ENCODE measurements around the gene PPARGC1A.

Gene PPARGC1A

GRCh38 chr4:23906839-23907238 is 17.0 kb upstream of the PPARGC1A start:
- FAIRE-seq, result no peak

DNA sequence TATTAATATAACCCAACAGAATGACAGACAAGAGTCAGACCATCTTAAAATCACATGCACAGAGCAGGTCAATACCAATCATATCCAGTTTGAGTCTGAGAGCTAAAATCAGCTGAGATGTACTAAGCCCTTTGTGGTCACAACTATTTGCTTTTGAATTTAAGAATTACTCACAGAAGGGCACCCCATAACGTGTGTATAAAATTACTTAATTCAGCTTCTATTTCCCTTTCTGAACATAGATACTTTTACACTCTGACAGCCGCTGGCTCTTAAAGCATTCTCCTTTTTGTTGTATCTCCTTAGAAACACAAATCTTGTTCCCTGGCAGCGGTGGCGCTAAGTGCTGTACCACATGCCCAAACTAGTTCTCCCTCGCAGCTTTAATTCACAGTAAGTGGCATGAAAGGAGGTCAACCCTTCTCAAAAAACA is 14.8 kb upstream of the PPARGC1A start:
- no peak for FAIRE-seq

- no peak for FAIRE-seq
These were observed 14.1 kb upstream of the PPARGC1A start for GRCh38 chr4:23903859-23904438.

DNA sequence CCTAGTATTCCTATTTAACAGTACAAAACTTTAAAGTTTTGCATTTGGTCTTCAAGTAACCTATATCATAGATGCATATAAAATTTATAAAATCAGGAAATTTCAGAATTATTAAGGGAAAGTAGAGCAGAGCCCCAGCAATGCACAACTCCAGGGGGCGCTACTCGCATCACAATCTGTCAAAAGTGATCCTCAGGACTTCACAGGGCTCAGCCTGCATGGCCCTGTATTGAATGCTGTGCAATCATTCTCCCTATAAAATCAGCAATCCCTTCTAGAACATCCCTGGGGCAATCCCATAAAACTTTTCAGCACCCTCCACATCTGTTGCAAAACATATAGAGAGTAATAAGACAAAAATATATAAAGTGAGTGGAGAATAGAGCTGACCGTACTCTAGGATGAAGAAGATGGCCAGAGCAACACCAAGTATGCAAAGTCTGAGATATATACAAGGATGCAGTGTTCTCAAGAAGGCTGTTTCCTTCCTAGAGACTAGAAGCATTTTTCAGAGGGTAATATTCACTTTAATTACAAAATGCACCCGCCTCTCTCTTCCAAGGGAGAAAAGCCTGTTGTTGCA is 12.5 kb upstream of the PPARGC1A start:
- no peak for FAIRE-seq

- no peak for FAIRE-seq
These were observed 10.8 kb upstream of the PPARGC1A start for GRCh38 chr4:23900636-23901035.

- no peak for FAIRE-seq
These were observed 9.7 kb upstream of the PPARGC1A start for GRCh38 chr4:23899565-23899964.

GRCh38 chr4:23897564-23898109 is 7.8 kb upstream of the PPARGC1A start:
- no peak for FAIRE-seq

- FAIRE-seq, result no peak
These were observed 4.2 kb upstream of the PPARGC1A start for GRCh38 chr4:23894021-23894420.

DNA sequence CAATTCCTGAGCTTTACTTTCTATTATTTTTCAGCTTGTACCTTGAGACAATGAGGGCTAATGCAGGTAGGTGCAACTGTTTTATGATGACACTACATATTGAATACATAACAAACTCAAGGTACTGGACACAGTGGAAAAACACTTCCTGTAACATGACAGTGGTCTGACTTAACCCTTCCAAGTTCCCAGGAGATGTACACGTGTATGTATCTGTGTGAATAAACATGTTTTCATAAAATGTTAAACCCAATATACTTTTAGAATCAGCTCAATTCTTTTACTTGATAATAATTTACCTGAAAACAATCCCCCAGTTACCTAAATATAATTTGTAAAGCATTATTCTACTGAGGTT is 1.2 kb upstream of the PPARGC1A start:
- no peak for FAIRE-seq

DNA sequence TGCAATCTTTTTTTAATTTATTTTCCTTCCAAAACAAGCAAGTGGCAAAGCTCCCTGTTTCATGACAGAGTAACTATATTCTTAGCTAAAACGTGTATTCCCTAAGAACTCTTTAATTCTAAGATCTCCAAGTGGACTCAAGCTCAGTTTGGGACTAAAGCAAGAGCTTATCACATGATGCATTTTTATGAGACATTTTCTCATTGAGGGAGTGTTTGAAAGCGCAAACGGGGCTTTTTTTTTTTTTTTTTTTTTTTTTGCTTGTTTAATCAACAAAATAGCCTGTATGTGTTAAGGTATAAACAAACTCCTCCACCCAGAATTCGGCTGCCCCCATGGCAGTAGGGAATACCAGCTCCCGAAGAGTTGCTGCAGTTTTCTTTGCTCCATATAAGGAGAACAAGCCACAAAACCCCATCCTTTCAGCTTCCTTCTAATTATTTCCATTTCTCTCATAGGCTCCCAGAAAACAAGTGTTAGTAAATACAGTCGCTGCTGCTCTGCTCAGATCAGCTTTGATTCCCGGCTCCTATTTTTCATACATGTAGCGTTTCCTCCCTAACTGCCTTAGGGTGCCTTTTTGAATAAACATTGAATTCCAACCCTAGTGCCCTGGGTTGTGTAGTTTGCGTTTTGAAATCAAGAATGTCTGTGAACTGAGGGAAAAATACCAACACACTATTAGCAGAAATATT is 669 bp upstream of the PPARGC1A start:
- no peak for FAIRE-seq

GRCh38 chr4:23889391-23889790 is 456 bp downstream of the PPARGC1A start:
- no peak for FAIRE-seq

DNA sequence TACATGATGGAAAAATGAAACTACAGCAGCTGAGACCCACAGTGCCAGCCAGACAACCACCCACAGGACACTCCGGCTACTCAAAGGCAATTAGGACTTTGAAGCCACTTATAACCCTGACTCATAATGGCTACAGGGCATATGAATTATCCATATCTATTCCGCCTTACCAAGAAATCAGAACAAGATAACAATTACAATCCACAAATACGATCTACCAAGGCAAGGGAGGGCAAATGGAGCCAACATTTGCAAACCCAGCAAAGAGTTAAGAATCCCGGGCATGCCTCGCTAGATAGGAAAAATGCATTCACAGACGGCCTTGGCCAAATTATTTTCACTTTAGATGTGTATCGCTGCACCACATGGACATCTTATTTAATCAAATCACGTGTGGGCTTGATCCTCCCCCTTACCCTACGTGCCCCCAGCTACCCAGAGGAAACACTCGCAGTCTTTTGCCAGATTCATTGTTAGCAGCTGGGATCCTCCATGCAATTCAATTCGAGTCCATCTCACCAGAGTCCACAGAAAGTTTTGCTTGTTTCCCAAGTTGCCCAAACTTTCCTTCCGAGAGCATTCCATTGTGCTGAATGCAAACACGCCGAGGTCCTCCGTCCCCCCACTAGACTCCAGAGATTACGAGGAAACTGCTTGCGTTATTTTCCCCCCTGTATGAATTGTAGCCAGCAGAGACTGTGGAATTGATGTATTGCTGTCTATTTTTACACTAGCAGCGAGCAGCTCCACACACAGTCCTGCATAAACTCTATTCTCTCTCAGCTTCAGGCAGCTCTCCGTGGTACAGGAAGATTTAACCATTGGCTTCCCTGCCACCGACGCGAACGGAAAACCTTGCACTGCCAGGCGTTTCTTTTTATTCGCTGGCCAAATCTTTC is 1.2 kb downstream of the PPARGC1A start:
- FAIRE-seq, result no peak

GRCh38 chr4:23887989-23888388 is 1.9 kb downstream of the PPARGC1A start:
- no peak for FAIRE-seq

DNA sequence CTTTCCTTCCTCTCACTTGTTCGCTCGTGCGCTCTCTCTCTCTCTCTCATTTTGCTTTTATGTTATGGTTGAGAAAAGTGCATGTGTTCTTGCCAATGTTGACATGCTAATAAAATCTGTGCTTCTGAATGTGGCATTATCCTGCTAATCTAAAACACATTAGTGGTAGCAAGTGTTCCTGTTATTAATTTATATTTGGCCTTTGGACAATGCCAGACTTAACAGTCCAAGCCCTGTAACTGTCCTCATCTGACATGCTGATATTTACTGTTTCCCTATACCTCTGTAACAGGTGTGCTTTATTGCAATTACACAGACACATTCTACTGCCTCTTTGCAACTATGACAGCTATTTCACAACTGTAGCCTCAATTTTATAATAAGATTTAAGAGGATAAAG is 2.7 kb downstream of the PPARGC1A start:
- FAIRE-seq, result no peak

GRCh38 chr4:23885943-23886590 is 3.8 kb downstream of the PPARGC1A start:
- no peak for FAIRE-seq

- no peak for FAIRE-seq
These were observed 5.1 kb downstream of the PPARGC1A start for GRCh38 chr4:23884741-23885140.

- no peak for FAIRE-seq
These were observed 5.6 kb downstream of the PPARGC1A start for GRCh38 chr4:23884261-23884660.

- no peak for FAIRE-seq
These were observed 6.8 kb downstream of the PPARGC1A start for GRCh38 chr4:23882976-23883531.

DNA sequence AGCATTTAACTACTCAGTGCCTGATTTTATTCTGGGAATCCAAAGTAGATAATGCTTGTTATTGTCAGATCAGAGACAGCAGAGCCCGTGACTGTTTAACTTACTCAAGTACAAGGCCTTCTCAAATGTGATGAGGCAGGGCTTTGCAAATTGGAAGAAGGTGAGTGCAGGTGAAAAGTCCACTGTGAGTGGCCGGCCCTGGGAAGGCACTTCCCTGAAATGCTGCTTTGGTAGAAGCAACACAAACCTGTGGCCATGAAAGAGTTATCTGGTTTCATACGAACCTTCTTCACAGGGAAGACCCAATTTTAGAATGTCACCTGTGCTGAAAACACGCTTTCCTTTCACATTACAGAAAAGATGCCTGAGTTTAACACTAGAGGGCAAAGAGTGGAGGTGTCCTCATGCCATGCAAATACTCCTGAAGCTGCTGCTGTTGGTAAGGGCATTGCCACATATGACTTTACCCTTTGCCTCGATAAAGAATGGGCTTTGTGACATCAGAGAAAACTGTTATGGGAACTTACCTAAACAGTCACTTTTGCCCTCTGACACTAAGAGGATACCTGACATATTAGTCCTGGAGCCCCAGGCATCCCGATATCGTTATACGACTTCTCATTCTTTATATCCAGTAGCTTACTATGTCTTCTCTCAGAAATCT is 8.0 kb downstream of the PPARGC1A start:
- no peak for FAIRE-seq

DNA sequence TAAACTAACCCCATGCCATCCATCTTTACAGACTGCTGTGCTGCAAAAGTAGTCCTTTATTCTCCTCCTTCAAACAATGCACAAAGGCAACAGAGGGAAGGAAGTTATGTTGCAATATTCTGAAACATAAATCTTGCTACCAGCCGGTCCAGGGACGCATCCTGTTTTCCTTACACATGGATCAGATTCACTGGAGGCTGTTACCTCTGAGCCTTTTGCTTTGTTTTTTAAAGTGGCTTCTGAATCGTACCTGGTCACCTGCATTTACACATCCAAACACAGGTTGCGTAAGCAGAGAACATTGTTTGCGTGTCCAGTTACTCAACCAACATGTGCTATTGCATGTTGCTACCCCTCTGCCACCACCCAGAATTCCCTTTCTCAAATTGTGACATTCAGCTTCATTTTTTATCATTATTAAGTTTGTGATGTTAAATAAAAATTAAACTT is 8.8 kb downstream of the PPARGC1A start:
- no peak for FAIRE-seq

DNA sequence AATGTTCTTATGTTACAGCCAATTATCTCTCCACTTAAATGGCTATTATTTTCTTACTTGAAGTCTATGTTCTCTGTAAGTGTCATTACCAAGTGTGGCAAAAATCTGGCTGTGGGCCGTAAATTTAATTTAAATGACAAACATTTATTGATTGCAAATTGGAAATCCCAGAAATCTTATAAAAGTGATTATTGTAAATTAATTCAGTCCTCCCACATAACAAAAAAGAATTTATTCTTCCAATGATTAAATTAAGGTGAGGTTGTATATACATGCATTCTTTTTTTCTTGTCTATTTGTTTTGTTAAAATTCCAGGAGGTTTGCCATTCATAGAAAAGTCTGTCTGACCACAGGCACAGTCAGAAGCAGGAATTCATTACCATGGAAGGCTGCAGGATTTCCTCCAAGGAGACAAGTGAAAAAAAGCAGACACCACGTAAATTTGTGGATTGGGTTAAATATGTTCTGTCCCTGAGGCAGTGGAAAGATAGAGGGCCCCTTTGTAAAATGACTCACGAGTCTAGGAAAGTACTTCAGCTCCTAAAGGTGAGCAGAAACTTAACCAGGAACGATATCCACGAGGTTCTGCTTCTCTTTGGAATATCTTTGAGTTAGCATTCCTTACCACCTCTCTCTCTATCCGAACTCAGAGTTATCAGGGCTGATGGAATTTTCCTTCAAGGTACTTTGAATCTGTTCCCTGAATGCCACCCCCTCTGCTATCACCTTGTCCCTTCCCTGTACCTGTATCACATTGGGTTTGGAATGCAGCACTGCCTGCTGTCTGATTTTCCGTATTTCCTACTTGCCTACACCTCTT is 10.7 kb downstream of the PPARGC1A start:
- FAIRE-seq, result no peak
